Fibroblast of skin of right biceps (primary cell): ENCODE results near the gene ACAP2.
"Not testable (repeated sequence)": the region's sequence is repeated elsewhere in the genome, so short reads cannot be mapped to it uniquely, and the experiment has no call there.

Source experiments
- DNase-seq: peaks from one replicate; pipeline ENCODE4 v3.0.0-alpha.2; 2013

Gene ACAP2

DNA sequence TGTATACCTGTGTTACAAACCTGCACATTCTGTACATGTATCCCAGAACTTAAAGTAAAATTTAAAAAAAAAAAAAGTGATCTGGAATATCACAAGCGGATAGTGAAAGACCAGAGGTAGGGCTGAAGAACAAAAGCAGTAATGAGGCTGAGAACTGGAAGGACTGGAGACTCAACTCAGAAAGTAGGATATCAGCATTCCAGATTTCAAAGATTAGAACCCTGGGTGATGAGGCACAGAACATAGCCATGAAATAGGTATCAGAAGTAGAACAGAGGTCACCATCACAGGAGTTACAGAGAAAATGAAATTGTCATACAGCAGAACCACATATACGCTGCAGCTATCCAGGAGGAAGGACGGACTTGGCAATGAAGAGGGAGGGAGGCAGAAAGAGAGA lies 56.1 kb downstream of the ACAP2 start:
- no peak for DNase-seq

GRCh38 chr3:195385526-195385925 lies 57.3 kb downstream of the ACAP2 start:
- DNase-seq = peak; percentile 42

DNA sequence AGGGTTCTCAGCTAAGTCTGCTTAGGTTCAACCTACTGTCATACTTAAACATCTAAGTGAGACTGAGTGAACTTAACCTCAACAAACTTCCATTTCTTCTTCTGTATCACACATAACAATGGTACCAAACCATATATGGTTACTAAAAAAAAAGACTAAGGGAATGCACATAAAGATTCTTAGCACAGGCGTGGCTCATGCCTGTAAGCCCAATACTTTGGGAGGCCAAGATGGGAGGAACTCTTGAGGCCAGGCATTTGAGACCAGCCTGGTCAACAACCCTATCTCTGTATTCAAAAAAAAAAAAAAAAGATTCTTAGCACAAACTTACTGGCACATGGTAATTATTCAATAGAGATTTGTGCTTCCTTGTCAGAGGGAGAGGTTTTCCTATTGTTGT lies 57.9 kb downstream of the ACAP2 start:
- no peak for DNase-seq

- DNase-seq = no peak
These were observed 70.6 kb downstream of the ACAP2 start for GRCh38 chr3:195372220-195372619.

DNA sequence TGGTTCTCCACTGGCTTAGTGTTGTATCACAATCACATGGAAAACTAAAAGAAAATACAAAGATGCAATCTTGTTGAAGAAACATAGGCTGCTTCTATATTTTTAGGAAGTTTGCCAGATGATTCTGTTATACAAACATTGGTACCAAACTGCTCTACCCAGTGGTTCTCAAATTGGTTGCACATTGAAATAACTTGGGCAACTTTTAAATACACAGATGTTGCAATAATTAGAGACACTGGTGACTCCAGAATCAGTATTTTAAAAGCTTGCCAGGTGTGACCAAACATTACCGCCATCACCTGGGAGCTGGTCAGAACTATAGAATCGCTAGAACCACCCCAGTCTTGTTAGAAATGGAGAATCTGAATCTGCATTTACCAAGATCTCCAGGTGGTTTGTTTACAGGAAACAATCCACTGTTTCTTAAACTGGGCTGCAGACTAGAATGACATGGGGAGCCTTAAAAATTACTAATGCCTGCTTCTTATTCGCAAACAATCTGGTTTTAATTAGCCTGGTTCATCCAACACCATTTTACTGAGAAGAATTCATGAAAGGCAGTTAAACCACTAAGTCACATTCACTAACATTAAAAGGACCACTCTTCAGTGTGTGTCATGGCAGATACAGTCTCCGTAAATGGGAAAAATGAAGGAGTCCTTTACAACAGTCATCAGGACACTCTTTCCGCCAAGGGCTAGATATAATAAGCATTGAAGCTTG lies 76.5 kb downstream of the ACAP2 start:
- DNase-seq = peak; percentile 29

- no peak for DNase-seq
These were observed 77.4 kb downstream of the ACAP2 start for GRCh38 chr3:195365371-195365770.

- DNase-seq = not testable (repeated sequence)
These were observed 85.0 kb downstream of the ACAP2 start for GRCh38 chr3:195357797-195358196.

- DNase-seq = peak; percentile 25
These were observed 86.4 kb downstream of the ACAP2 start for GRCh38 chr3:195356151-195357086.

DNA sequence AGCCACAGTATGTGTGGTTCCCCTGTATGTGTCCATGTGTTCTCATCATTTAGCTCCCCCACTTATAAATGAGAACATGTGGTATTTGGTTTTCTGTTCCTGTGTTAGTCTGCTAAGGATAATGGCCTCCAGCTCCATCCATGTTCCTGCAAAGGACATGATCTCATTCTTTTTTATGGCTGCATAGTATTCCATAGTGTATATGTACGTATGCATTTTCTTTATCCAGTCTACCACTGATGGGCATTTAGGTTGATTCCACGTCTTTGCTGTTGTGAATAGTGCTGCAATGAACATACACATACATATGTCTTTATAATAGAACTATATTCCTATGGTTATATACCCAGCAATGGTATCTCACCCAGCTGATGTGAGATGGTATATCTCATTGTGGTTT lies 88.8 kb downstream of the ACAP2 start:
- DNase-seq = not testable (repeated sequence)

DNA sequence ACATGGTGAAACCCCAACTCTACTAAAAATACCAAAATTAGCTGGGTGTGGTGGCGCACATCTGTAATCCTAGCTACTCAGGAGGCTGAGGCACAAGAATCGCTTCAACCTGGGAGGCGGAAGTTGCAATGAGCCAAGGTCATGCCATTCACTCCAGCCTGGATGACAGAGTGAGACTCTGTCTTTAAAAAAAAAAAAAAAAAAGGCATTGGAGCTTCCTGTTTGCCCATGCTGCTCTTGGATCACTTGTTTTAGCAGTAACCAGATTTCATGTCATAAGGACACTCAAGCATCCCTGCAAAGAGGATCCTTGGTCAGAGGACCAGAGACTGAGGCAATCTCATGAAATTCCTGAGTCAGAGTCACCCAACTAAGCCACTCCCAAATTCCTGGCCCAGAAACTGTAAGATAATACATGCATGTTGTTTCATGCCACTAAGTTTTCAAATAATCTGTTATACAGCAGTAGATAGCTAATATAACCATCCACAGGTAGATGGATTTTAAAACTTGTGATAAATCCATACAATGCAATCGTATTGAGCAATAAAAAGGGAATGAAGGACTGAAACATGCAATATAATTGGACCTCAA lies 89.8 kb downstream of the ACAP2 start:
- DNase-seq = peak; percentile 94

GRCh38 chr3:195348426-195349115 lies 94.2 kb downstream of the ACAP2 start:
- DNase-seq = peak; percentile 30

DNA sequence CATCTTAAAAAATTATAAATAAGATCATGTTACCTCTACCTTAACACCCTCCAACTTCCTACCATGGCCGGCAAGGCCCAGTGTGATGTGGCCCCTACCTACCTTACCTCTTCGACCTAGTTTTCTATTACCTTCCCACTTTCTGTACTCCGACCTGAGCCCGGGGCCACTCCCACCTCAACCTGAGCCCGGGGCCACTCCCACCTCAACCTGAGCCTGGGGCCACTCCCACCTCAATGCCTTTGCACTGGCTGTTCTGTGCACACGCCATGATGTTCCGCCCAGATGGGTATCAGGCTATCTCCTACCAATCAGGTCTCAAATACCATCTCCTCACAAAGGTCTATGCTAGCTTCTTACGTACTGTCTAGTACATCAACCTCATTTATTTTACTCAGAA lies 105.1 kb downstream of the ACAP2 start:
- no peak for DNase-seq

DNA sequence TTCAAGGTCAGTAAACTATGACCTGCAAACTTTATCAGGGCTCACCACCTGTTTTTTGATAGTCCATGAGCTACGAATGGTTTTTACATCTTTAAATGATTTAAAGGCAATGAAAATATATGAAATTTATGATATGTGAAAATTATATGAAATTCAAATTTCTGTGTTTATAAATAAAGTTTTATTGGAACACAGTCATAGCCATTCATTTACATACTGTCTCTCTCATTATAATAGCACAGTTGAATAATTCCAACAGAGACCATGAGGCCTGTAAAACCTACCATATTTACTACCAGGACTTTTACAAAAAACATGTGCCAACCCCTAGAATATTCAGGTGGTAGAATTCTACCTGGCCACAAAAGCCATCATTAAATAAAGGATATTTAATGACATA lies 107.9 kb downstream of the ACAP2 start:
- no peak for DNase-seq

DNA sequence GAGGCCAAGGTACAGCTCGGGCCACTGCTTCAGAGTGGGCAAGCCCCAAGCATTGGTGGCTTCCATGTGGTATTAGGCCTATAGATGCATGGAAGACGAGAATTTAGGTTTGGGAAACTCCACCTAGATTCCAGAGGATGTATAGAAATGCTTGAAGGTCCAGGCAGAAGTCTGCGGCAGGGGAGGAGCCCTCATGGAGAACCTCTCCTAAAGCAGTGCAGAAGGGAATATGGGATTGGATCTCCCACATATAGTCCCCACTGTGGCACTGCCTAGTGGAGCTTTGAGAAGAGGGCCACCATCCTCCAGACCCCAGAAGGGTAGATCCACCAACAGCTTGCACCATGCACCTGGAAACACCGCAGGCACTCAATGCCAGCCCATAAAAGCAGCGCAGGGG lies 123.8 kb downstream of the ACAP2 start:
- DNase-seq = no peak

GRCh38 chr3:195312714-195313113 lies 130.1 kb downstream of the ACAP2 start:
- peak; percentile 3 for DNase-seq

GRCh38 chr3:195307711-195308110 lies 135.1 kb downstream of the ACAP2 start:
- DNase-seq = no peak

GRCh38 chr3:195306369-195306768 lies 136.5 kb downstream of the ACAP2 start:
- DNase-seq = no peak

DNA sequence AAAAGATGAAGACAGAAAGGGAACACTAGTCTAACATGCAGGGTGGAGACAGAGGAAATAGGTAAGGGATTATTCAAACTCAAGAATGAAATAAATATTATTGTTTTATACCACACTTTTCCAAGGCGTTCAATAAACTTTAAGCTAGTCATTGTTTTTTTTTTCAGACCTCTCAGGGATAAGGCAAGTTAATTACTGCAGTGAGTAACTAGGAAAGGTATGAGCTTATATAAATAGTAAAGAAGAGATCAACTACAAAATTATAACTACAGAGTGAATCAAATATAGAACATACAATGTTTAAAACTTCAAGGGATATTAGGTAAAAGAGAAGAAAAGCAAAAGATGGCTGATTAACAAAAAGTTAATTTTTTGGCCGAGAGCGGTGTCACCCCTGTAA lies 140.4 kb downstream of the ACAP2 start:
- DNase-seq = peak; percentile 27

- DNase-seq = no peak
These were observed 145.4 kb downstream of the ACAP2 start for GRCh38 chr3:195297446-195297845.

- no peak for DNase-seq
These were observed 146.2 kb downstream of the ACAP2 start for GRCh38 chr3:195296662-195297061.

GRCh38 chr3:195291121-195291520 lies 151.7 kb downstream of the ACAP2 start:
- no peak for DNase-seq

DNA sequence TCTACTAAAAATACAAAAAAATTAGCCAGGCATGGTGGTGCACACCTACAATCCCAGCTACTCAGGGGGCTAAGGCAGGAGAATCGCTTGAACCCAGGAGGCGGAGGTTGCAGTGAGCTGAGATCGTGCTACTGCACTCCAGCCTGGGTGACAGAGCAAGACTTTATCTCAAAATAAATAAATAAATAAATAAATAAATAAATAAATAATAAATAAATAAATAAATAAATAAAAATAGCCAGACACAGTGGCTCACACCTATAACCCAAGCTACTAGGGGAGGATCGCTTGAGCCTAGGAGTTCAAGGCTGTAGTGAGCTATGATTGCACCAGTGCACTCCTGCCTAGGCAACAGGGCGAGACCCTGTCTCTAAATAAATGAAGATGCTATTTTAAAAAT lies 152.2 kb downstream of the ACAP2 start:
- DNase-seq = not testable (repeated sequence)
